Neural progenitor cell (in vitro differentiated cells): ENCODE data around the gene TMEM219.

ENCODE experiments used
- EZH2 ChIP-seq: fragments of 200-600 bp; sonication (generic); IDR thresholded peaks from 2 replicates; pipeline ENCODE4 v1.6.1; 2017; ENCODE audit warnings: antibody characterized with exemption, mild to moderate bottlenecking, moderate library complexity
- EZH2phosphoT487 ChIP-seq: fragments of 200-600 bp; sonication (generic); IDR thresholded peaks from 2 replicates; pipeline ENCODE4 v1.6.1; 2017; ENCODE audit warnings: antibody characterized with exemption
- TF ChIP-seq, protein P1 (sequence below): fragments of 200-600 bp; sonication (generic); IDR thresholded peaks from 2 replicates; pipeline ENCODE4 v1.5.1; 2017; ENCODE audit warnings: antibody characterized with exemption, mild to moderate bottlenecking

DNA sequence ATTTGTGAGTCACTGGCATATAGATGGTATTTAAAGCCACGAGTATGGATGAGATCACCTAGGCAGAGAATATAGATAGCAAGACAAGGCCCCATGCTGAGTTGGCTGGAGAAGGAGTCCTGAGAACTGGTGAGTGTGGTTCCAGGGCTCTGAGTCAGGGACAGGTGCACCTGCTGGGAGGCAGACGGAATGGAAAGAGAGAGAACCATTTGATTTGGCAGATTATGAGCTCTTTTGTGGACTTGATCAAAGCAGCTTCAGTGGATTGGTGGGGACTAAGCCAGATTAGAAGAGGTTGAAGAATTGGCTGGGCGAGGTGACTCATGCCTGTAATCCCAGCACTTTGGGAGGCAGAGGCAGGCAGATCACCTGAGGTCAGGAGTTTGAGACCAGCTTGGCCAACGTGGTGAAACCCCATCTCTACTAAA lies 56.9 kb downstream of the TMEM219 start:
- TF ChIP-seq, protein P1, sequence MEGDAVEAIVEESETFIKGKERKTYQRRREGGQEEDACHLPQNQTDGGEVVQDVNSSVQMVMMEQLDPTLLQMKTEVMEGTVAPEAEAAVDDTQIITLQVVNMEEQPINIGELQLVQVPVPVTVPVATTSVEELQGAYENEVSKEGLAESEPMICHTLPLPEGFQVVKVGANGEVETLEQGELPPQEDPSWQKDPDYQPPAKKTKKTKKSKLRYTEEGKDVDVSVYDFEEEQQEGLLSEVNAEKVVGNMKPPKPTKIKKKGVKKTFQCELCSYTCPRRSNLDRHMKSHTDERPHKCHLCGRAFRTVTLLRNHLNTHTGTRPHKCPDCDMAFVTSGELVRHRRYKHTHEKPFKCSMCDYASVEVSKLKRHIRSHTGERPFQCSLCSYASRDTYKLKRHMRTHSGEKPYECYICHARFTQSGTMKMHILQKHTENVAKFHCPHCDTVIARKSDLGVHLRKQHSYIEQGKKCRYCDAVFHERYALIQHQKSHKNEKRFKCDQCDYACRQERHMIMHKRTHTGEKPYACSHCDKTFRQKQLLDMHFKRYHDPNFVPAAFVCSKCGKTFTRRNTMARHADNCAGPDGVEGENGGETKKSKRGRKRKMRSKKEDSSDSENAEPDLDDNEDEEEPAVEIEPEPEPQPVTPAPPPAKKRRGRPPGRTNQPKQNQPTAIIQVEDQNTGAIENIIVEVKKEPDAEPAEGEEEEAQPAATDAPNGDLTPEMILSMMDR: no peak
- TF ChIP-seq EZH2: no peak
- TF ChIP-seq EZH2phosphoT487: no peak
